ENCODE results near the gene ZNF100. TPM values are rescaled to one million over a fixed set of nuclear protein-coding genes. Genes with fewer than 3 reads are reported as not detected.

ZNF100 gene
- total RNA-seq (2011; cell fraction: chromatin; rRNA removed; ENCODE audit: low replicate concordance): 10.7 and 43.5 TPM in 2 replicates
- 8.7 and 10.5 TPM in 2 replicates for total RNA-seq (2011; cell fraction: nucleolus; rRNA removed)
- 20.8 and 29.6 TPM in 2 replicates for total RNA-seq (2011; cell fraction: nucleoplasm; rRNA removed)
- total RNA-seq (2014; rRNA removed) (10.3 and 10.4 TPM in 2 replicates), total RNA-seq (2014; rRNA removed; fragmentation: Illumina TruSeq; extraction: Trizol) (26.0 and 31.6 TPM in 2 replicates), total RNA-seq (2015; rRNA removed; fragmentation: Illumina TruSeq; extraction: Trizol) (26.5 and 27.2 TPM in 2 replicates), total RNA-seq (2021) (25.0 and 25.9 TPM in 2 replicates), polyA plus RNA-seq (2011; rRNA removed) (19.6 and 23.7 TPM in 2 replicates), polyA plus RNA-seq (2014; fragmentation: Illumina TruSeq; extraction: Trizol) (19.3 and 24.3 TPM in 2 replicates), polyA plus RNA-seq (2014; fragmentation: Nextera tagmentation; extraction: Ambion mirVana) (1 to 10 TPM; 4.5 to 7.4 TPM), polyA plus RNA-seq (2014; rRNA removed) (9.3 and 10.2 TPM in 2 replicates), polyA minus RNA-seq (2011; rRNA and poly(A)+ RNA removed) (34.6 and 62.8 TPM in 2 replicates), Bru-seq, nascent RNA (percentile 88 among the genes with signal in this experiment), BruChase-seq, experiment 1, labeled RNA remaining after a 2-hour chase (percentile 96 among the genes with signal in this experiment), BruChase-seq, experiment 2, labeled RNA remaining after a 6-hour chase (percentile 95 among the genes with signal in this experiment)
- 2.7 and 7.1 TPM in 2 replicates for polyA plus RNA-seq (2011; cell fraction: cytosol; rRNA removed)
- polyA plus RNA-seq (2011; cell fraction: nucleus; rRNA removed): 9.9 and 15.6 TPM in 2 replicates
- 8.5 and 12.9 TPM in 2 replicates for polyA plus RNA-seq (2012)
- polyA minus RNA-seq (2011; cell fraction: cytosol; rRNA and poly(A)+ RNA removed): 11.0 and 18.0 TPM in 2 replicates
- 8.5 and 20.8 TPM in 2 replicates for polyA minus RNA-seq (2011; cell fraction: nucleus; rRNA and poly(A)+ RNA removed)
- long read RNA-seq, experiment 1, full-length matches to known transcripts: 27 of 71 reads
- long read RNA-seq, experiment 1, partial matches to known transcripts: 6 of 71 reads
- long read RNA-seq, experiment 1, other reads (novel, unspliced or antisense): 38 of 71 reads
- long read RNA-seq, experiment 2, partial matches to known transcripts: 0 of 4 reads
- long read RNA-seq, experiment 2, other reads (novel, unspliced or antisense): 4 of 4 reads
- long read RNA-seq, experiment 3, full-length matches to known transcripts: 3 of 11 reads
- long read RNA-seq, experiment 3, partial matches to known transcripts: 1 of 11 reads
- long read RNA-seq, experiment 3, other reads (novel, unspliced or antisense): 7 of 11 reads

- peak; percentile 73 to 97 (median 82) for DNase-seq (ENCODE audit: extremely low read depth in 1 of 4, low spot score in 3 of 4)
- in situ Hi-C loops (cut with MboI): no loop called here
- H3K27ac ChIP-seq (ENCODE audit: extremely low read depth, low read depth, low read length): peak within 1 kb of the TSS; percentile 96
- intact Hi-C loops (cut with micrococcal nuclease): no loop called here
- H3K9me1 ChIP-seq (ENCODE audit: control insufficient read depth, insufficient read depth, low read length): no peaks in the 10 kb centered on the region
- peaks cover 34% of the 10 kb centered on the region for H3K36me3 ChIP-seq (ENCODE audit: control insufficient read depth, insufficient read depth, low read length)
- H3K27me3 ChIP-seq (ENCODE audit: control insufficient read depth in 2 of 2, insufficient read depth in 2 of 2, low read length in 2 of 2): no peaks in the 10 kb centered on the region
- peak; percentile 92 for FAIRE-seq
- peak within 1 kb of the TSS; percentile 94 to 99 for H3K9ac ChIP-seq (ENCODE audit: insufficient read depth in 1 of 2, low read depth in 2 of 2, low read length in 2 of 2)
- CTCF ChIA-PET (ENCODE audit: low intra/inter-chr PET ratio): no interaction called here
- H2AFZ ChIP-seq (ENCODE audit: low read depth, low read length): peak within 1 kb of the TSS; percentile 97
- TSS peak; percentile 46 for BruUV-seq (replicated peaks)
- no peaks in the 10 kb centered on the region; the same call in 1 of the 2 replicates for H3K9me3 ChIP-seq (replicated peaks; ENCODE audit: control insufficient read depth, insufficient read depth, low read depth, low read length)
- peak; percentile 98 for ATAC-seq
- peaks cover 35% of the 10 kb centered on the region for H3K79me2 ChIP-seq (ENCODE audit: control insufficient read depth, insufficient read depth, low read length)
- 2% methylated on average over 28 of the region's 35 CpGs for WGBS (ENCODE audit: insufficient coverage, low coverage, missing lambda C conversion rate)
- no peaks in the 10 kb centered on the region for H4K20me1 ChIP-seq (replicated peaks; ENCODE audit: control insufficient read depth, insufficient read depth, low read length)
- H3K4me3 ChIP-seq: peak within 1 kb of the TSS; percentile 84
- POLR2A ChIA-PET: interaction anchor here (0.6 to 1.3 kb wide), 9 partner anchors 10 to 1129 kb away, joined by 3 to 9 read pairs (median 3); partner anchors contain the start of gene ZNF43
- peak within 1 kb of the TSS; percentile 95 for H3K4me2 ChIP-seq (ENCODE audit: insufficient read depth, low read length)
- peaks cover 0 to 3% of the 10 kb centered on the region in 2 experiments; a peak in 2 of 5 replicates for H3K4me1 ChIP-seq (replicated peaks in 1 of 2; ENCODE audit: control insufficient read depth in 2 of 2, insufficient read depth in 2 of 2, low read length in 2 of 2)
- TF ChIP-seq KAT7 (CRISPR knock-in tag; IDR thresholded peaks at IDR 0.05; ENCODE audit: borderline replicate concordance) (no peak), HNRNPLL (IDR thresholded peaks at IDR 0.05; ENCODE audit: low read depth, low read length, poor library complexity, severe bottlenecking) (peak; percentile 61), MBD1 (CRISPR knock-in tag; IDR thresholded peaks at IDR 0.05) (no peak), PRMT5 (CRISPR knock-in tag; IDR thresholded peaks at IDR 0.05) (no peak)
- TF ChIP-seq, protein P1, sequence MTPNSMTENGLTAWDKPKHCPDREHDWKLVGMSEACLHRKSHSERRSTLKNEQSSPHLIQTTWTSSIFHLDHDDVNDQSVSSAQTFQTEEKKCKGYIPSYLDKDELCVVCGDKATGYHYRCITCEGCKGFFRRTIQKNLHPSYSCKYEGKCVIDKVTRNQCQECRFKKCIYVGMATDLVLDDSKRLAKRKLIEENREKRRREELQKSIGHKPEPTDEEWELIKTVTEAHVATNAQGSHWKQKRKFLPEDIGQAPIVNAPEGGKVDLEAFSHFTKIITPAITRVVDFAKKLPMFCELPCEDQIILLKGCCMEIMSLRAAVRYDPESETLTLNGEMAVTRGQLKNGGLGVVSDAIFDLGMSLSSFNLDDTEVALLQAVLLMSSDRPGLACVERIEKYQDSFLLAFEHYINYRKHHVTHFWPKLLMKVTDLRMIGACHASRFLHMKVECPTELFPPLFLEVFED (CRISPR knock-in tag; conservative IDR thresholded peaks at IDR 0.05): no peak
These were observed at the start of gene ZNF100 for GRCh38 chr19:21767065-21767800. TSS of gene ZNF100 (minus strand) at chr19:21767579. CDS start at chr19:21767429, 150 bp downstream.

Data from K562 (cell line).